Measurements from ENCODE around the gene KLHL29.

- TF ChIP-seq CTCF (IDR thresholded peaks at IDR 0.05) (no peak), EZH2phosphoT487 (IDR thresholded peaks at IDR 0.05; ENCODE audit: borderline replicate concordance, low read depth) (no peak), NRF1 (IDR thresholded peaks at IDR 0.05; ENCODE audit: low read depth, low read length) (no peak), FOXJ3 (CRISPR knock-in tag; IDR thresholded peaks at IDR 0.05) (no peak), MAX (IDR thresholded peaks at IDR 0.05; ENCODE audit: low read depth) (no peak), REST (IDR thresholded peaks at IDR 0.05; ENCODE audit: low read depth, low read length) (no peak), POLR2AphosphoS5 (IDR thresholded peaks at IDR 0.05; ENCODE audit: low read depth, low read length) (no peak), CHD2 (IDR thresholded peaks at IDR 0.05; ENCODE audit: low read length, partially characterized antibody) (no peak), FOXM1 (IDR thresholded peaks at IDR 0.05; ENCODE audit: low read depth) (no peak), ZBTB33 (IDR thresholded peaks at IDR 0.05; ENCODE audit: borderline replicate concordance, low read depth) (no peak), USF2 (IDR thresholded peaks at IDR 0.05; ENCODE audit: borderline replicate concordance, low read depth, low read length) (no peak)
These were observed 124.1 kb downstream of the KLHL29 start for GRCh38 chr2:23509103-23509502.

Measured in SK-N-SH (cell line).